H1 (cell line): ENCODE measurements around the gene RTN4. TPM values are rescaled to one million over a fixed set of nuclear protein-coding genes. Genes with fewer than 3 reads are reported as not detected.

Experiments
- ATF2 ChIP-seq: IDR thresholded peaks from 2 replicates; pipeline ENCODE4 v1.6.1; 2012; ENCODE audit warnings: low read length, inconsistent platforms
- BCL11A ChIP-seq, 2 experiments: IDR thresholded peaks; one replicate each; pipeline ENCODE4 v1.6.1; 2011; ENCODE audit warnings: low read depth in 2 of 2, low read length in 2 of 2, mild to moderate bottlenecking in 2 of 2
- CEBPB ChIP-seq: IDR thresholded peaks from 2 replicates; pipeline ENCODE4 v1.6.1; 2012; ENCODE audit warnings: low read depth, low read length
- CHD1 ChIP-seq: IDR thresholded peaks from 2 replicates; pipeline ENCODE4 v1.6.1; 2012; ENCODE audit warnings: low read depth, low read length, improper control_type of control experiment
- CHD7 ChIP-seq: fragments of 300-600 bp; sonication (generic); IDR thresholded peaks from 2 replicates; pipeline ENCODE4 v1.7.1; 2012; ENCODE audit warnings: low read length, moderate library complexity, mild to moderate bottlenecking, inconsistent platforms; ENCODE audit not compliant: insufficient replicate concordance
- E2F6 ChIP-seq: IDR thresholded peaks from 2 replicates; pipeline ENCODE4 v1.6.1; 2012; ENCODE audit warnings: inconsistent platforms
- HDAC2 ChIP-seq, 2 experiments: fragments of 300-600 bp in 1 of 2; sonication (generic) in 1 of 2; IDR thresholded peaks; 2 replicates each; pipeline ENCODE4 v1.6.1; 2011 to 2012; ENCODE audit warnings: low read depth in 2 of 2, low read length in 2 of 2, mild to moderate bottlenecking in 2 of 2, moderate library complexity in 2 of 2, borderline replicate concordance in 1 of 2, inconsistent platforms in 1 of 2
- JUN ChIP-seq: IDR thresholded peaks from 2 replicates; pipeline ENCODE4 v1.6.1; 2011; ENCODE audit warnings: low read depth, mild to moderate bottlenecking, improper control_type of control experiment, low read length
- POU5F1 ChIP-seq: IDR thresholded peaks from 2 replicates; pipeline ENCODE4 v1.6.1; 2011; ENCODE audit warnings: low read depth, mild to moderate bottlenecking, low read length, moderate library complexity
- SIX5 ChIP-seq: IDR thresholded peaks from 2 replicates; pipeline ENCODE4 v1.6.1; 2011; ENCODE audit warnings: mild to moderate bottlenecking, low read depth, low read length
- polyA plus RNA-seq, 7 experiments: library from polyadenylated mRNA; depleted of rRNA in 3 of 7; stranded (reverse) in 5 of 7; unstranded in 2 of 7; fragments of >200 nt in 5 of 7; fragments of 200-250 nt in 2 of 7; gene quantifications; 1 replicate in 5 of 7; 2 replicates in 1 of 7; 4 replicates in 1 of 7; pipeline versions ENCODE4 v1.2.1 to v1.2.3, GENCODE V29; 2011 to 2013; ENCODE audit warnings: missing spikeins in 2 of 7, mixed read lengths in 2 of 7
- total RNA-seq: library from RNA; stranded (reverse); fragmentation: NEBNext Ultra II Directional; extraction: Animal tissue kit (Norgen Biotek cat#: 25700); gene quantifications from 2 replicates; pipeline ENCODE4 v1.2.1, GENCODE V29; 2021

RTN4 gene
- total and polyA plus RNA-seq, 2 of the 8 experiments (the other 6 are each of a cell fraction or from before 2014, with no cell fraction given): 179 to 242 TPM

- TF ChIP-seq CHD7 (no peak), SIX5 (no peak), CEBPB (no peak), POU5F1 (no peak), HDAC2 (IDR thresholded peaks at IDR 0.05; ENCODE audit: borderline replicate concordance in 1 of 2, low read depth in 2 of 2, low read length in 2 of 2) (no peak), CHD1 (no peak), ATF2 (no peak), BCL11A (IDR thresholded peaks at IDR 0.05; ENCODE audit: low read depth in 2 of 2, low read length in 2 of 2) (no peak), E2F6 (no peak), JUN (no peak)
Measured at GRCh38 chr2:55045780-55046179, 4.5 kb downstream of the RTN4 start (continued).
